NAMALWA (cell line): ENCODE measurements around the gene ENOX1.

Experiments
- DNase-seq: peaks from one replicate; pipeline ENCODE4 v3.0.0-alpha.2; 2015; ENCODE audit warnings: low spot score

ENOX1 gene

GRCh38 chr13:43487461-43487860, 299.3 kb downstream of the ENOX1 start:
- no peak for DNase-seq

GRCh38 chr13:43484432-43485225, 302.1 kb downstream of the ENOX1 start:
- DNase-seq: no peak

GRCh38 chr13:43483930-43484329, 302.8 kb downstream of the ENOX1 start:
- DNase-seq: no peak

- no peak for DNase-seq
These were observed 304.1 kb downstream of the ENOX1 start for GRCh38 chr13:43482641-43483040.

- no peak for DNase-seq
These were observed 304.7 kb downstream of the ENOX1 start for GRCh38 chr13:43482026-43482425.

- DNase-seq: no peak
These were observed 307.9 kb downstream of the ENOX1 start for GRCh38 chr13:43478902-43479301.

GRCh38 chr13:43478211-43478610, 308.6 kb downstream of the ENOX1 start:
- DNase-seq: no peak

GRCh38 chr13:43475140-43475539, 311.6 kb downstream of the ENOX1 start:
- no peak for DNase-seq

GRCh38 chr13:43473437-43473836, 313.3 kb downstream of the ENOX1 start:
- no peak for DNase-seq

GRCh38 chr13:43472980-43473379, 313.8 kb downstream of the ENOX1 start:
- no peak for DNase-seq

- no peak for DNase-seq
These were observed 314.4 kb downstream of the ENOX1 start for GRCh38 chr13:43472339-43472738.

- DNase-seq: no peak
These were observed 316.2 kb downstream of the ENOX1 start for GRCh38 chr13:43470610-43471009.

- DNase-seq: no peak
These were observed 317.0 kb downstream of the ENOX1 start for GRCh38 chr13:43469791-43470190.

- no peak for DNase-seq
These were observed 322.1 kb downstream of the ENOX1 start for GRCh38 chr13:43464578-43465264.

GRCh38 chr13:43448605-43449336, 338.0 kb downstream of the ENOX1 start:
- no peak for DNase-seq

- DNase-seq: no peak
These were observed 340.6 kb downstream of the ENOX1 start for GRCh38 chr13:43446126-43446525.

GRCh38 chr13:43445668-43446067, 341.1 kb downstream of the ENOX1 start:
- DNase-seq: no peak

GRCh38 chr13:43444081-43444480, 342.7 kb downstream of the ENOX1 start:
- DNase-seq: no peak

- no peak for DNase-seq
These were observed 344.8 kb downstream of the ENOX1 start for GRCh38 chr13:43441899-43442499.

GRCh38 chr13:43441464-43441863, 345.3 kb downstream of the ENOX1 start:
- no peak for DNase-seq

GRCh38 chr13:43434191-43434590, 352.6 kb downstream of the ENOX1 start:
- DNase-seq: no peak

GRCh38 chr13:43433691-43434141, 353.1 kb downstream of the ENOX1 start:
- DNase-seq: no peak
